ENCODE measurements around the gene CEND1.

CEND1 gene

GRCh38 chr11:776263-776560 lies 13.7 kb downstream of the CEND1 start:
- Histone ChIP-seq H3K27me3 (ENCODE audit: insufficient read depth, low read length, poor library complexity, severe bottlenecking) (no peaks in the 10 kb centered on the region), H3K4me3 (ENCODE audit: low read length, poor library complexity, severe bottlenecking) (peak overlapping the region; percentile 89), H2AFZ (ENCODE audit: low read length) (no peak overlapping the region), H3K4me1 (ENCODE audit: insufficient read depth, low read length, poor library complexity, severe bottlenecking) (peaks cover 26% of the 10 kb centered on the region), H3K9ac (ENCODE audit: low read depth, low read length, poor library complexity, severe bottlenecking) (peak overlapping the region; percentile 96), H3F3A (ENCODE audit: low read depth) (no peaks in the 10 kb centered on the region), H3K79me2 (ENCODE audit: insufficient read depth, low read length) (peaks cover 65% of the 10 kb centered on the region), H4K20me1 (ENCODE audit: insufficient read depth, low read length, poor library complexity, severe bottlenecking) (peaks cover 44% of the 10 kb centered on the region), H3K9me3 (ENCODE audit: insufficient read depth, low read depth, low read length) (no peaks in the 10 kb centered on the region), H3K9me2 (replicated peaks; ENCODE audit: low read depth, low read length) (no peaks in the 10 kb centered on the region), H3K4me2 (ENCODE audit: low read depth, low read length, poor library complexity, severe bottlenecking) (peak overlapping the region; percentile 83), H3K36me3 (ENCODE audit: insufficient read depth, low read length) (peaks cover under 1% of the 10 kb centered on the region; the same call in 1 of the 2 replicates)
- TF ChIP-seq EZH2phosphoT487 (IDR thresholded peaks at IDR 0.05; ENCODE audit: borderline replicate concordance) (no peak), CTCF (conservative IDR thresholded peaks at IDR 0.05; ENCODE audit: low read length) (no peak)

GRCh38 chr11:774873-775592 lies 14.9 kb downstream of the CEND1 start:
- H3K4me1 ChIP-seq (ENCODE audit: insufficient read depth, low read length, poor library complexity, severe bottlenecking): peaks cover 26% of the 10 kb centered on the region
- peak overlapping the region; percentile 89 for H3K4me3 ChIP-seq (ENCODE audit: low read length, poor library complexity, severe bottlenecking)
- peak overlapping the region; percentile 83 for H3K4me2 ChIP-seq (ENCODE audit: low read depth, low read length, poor library complexity, severe bottlenecking)
- H3F3A ChIP-seq (ENCODE audit: low read depth): no peaks in the 10 kb centered on the region
- no peaks in the 10 kb centered on the region for H3K9me3 ChIP-seq (ENCODE audit: insufficient read depth, low read depth, low read length)
- peaks cover 13% of the 10 kb centered on the region; the same call in 1 of the 2 replicates for H3K36me3 ChIP-seq (ENCODE audit: insufficient read depth, low read length)
- H4K20me1 ChIP-seq (ENCODE audit: insufficient read depth, low read length, poor library complexity, severe bottlenecking): peaks cover 46% of the 10 kb centered on the region
- H3K79me2 ChIP-seq (ENCODE audit: insufficient read depth, low read length): peaks cover 65% of the 10 kb centered on the region
- no peak overlapping the region for H2AFZ ChIP-seq (ENCODE audit: low read length)
- peak overlapping the region; percentile 96 for H3K9ac ChIP-seq (ENCODE audit: low read depth, low read length, poor library complexity, severe bottlenecking)
- TF ChIP-seq CTCF (conservative IDR thresholded peaks at IDR 0.05; ENCODE audit: low read length) (no peak), EZH2phosphoT487 (IDR thresholded peaks at IDR 0.05; ENCODE audit: borderline replicate concordance) (no peak)
- H3K27me3 ChIP-seq (ENCODE audit: insufficient read depth, low read length, poor library complexity, severe bottlenecking): no peaks in the 10 kb centered on the region
- H3K9me2 ChIP-seq (replicated peaks; ENCODE audit: low read depth, low read length): no peaks in the 10 kb centered on the region

GRCh38 chr11:773830-774229 lies 16.1 kb downstream of the CEND1 start:
- Histone ChIP-seq H3K4me1 (ENCODE audit: insufficient read depth, low read length, poor library complexity, severe bottlenecking) (peaks cover 22% of the 10 kb centered on the region), H3K79me2 (ENCODE audit: insufficient read depth, low read length) (peaks cover 59% of the 10 kb centered on the region), H3K4me3 (ENCODE audit: low read length, poor library complexity, severe bottlenecking) (no peak overlapping the region), H3F3A (ENCODE audit: low read depth) (no peaks in the 10 kb centered on the region), H2AFZ (ENCODE audit: low read length) (no peak overlapping the region), H3K4me2 (ENCODE audit: low read depth, low read length, poor library complexity, severe bottlenecking) (no peak overlapping the region), H3K9ac (ENCODE audit: low read depth, low read length, poor library complexity, severe bottlenecking) (no peak overlapping the region), H3K36me3 (ENCODE audit: insufficient read depth, low read length) (peaks cover 15% of the 10 kb centered on the region; the same call in 1 of the 2 replicates), H3K27me3 (ENCODE audit: insufficient read depth, low read length, poor library complexity, severe bottlenecking) (no peaks in the 10 kb centered on the region), H3K9me2 (replicated peaks; ENCODE audit: low read depth, low read length) (no peaks in the 10 kb centered on the region), H4K20me1 (ENCODE audit: insufficient read depth, low read length, poor library complexity, severe bottlenecking) (peaks cover 41% of the 10 kb centered on the region), H3K9me3 (ENCODE audit: insufficient read depth, low read depth, low read length) (no peaks in the 10 kb centered on the region)
- TF ChIP-seq EZH2phosphoT487 (IDR thresholded peaks at IDR 0.05; ENCODE audit: borderline replicate concordance) (no peak), CTCF (conservative IDR thresholded peaks at IDR 0.05; ENCODE audit: low read length) (no peak)

Measured in Loucy (cell line).